Measurements from ENCODE around the gene SLFN13. TPM values are rescaled to one million over a fixed set of nuclear protein-coding genes. Genes with fewer than 3 reads are reported as not detected.
"Not testable (repeated sequence)": the region's sequence is repeated elsewhere in the genome, so short reads cannot be mapped to it uniquely, and the experiment has no call there.

The SLFN13 gene
- total RNA-seq, 1 experiment from 2014 or later = not detected

DNA sequence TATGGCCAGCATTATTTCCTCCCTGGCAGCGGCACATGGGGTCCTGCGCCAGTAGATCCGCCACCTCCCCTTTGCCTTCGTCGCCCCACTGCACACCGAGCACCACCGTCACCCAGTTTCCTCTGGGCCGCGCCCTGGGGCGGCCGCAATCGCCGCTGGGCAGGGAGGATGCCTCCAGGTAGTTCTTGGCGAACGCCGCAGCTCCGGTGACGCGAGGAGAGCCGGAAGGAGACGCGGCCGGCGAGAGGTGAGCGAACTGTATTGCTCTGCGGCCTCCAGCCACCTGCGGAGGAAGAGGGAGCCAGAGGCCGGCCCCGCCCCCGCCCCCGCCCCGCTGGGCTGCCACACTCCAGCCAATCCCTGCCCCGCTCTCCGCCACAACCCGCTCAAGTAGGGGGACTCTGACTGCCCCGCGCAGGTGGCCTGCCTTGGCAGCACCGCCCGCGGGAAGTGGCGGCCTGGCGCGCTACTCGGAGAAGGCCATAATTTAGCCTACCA, 11.8 kb upstream of the SLFN13 start:
- ChIA-PET POLR2A (no interaction called here), CTCF (no interaction called here)
- DNase-seq = peak; percentile 77 to 86
- no peaks in the 10 kb centered on the region for H3K27me3 ChIP-seq (replicated peaks; ENCODE audit: control insufficient read depth, insufficient read depth, low read length)
- H3K36me3 ChIP-seq (ENCODE audit: control insufficient read depth, insufficient read depth, low read length) = no peaks in the 10 kb centered on the region
- H3K4me1 ChIP-seq = no peaks in the 10 kb centered on the region
- peak overlapping the region; percentile 34 for H3K4me3 ChIP-seq (ENCODE audit: low read depth, low read length)
- TF ChIP-seq, protein P1, sequence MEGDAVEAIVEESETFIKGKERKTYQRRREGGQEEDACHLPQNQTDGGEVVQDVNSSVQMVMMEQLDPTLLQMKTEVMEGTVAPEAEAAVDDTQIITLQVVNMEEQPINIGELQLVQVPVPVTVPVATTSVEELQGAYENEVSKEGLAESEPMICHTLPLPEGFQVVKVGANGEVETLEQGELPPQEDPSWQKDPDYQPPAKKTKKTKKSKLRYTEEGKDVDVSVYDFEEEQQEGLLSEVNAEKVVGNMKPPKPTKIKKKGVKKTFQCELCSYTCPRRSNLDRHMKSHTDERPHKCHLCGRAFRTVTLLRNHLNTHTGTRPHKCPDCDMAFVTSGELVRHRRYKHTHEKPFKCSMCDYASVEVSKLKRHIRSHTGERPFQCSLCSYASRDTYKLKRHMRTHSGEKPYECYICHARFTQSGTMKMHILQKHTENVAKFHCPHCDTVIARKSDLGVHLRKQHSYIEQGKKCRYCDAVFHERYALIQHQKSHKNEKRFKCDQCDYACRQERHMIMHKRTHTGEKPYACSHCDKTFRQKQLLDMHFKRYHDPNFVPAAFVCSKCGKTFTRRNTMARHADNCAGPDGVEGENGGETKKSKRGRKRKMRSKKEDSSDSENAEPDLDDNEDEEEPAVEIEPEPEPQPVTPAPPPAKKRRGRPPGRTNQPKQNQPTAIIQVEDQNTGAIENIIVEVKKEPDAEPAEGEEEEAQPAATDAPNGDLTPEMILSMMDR (IDR thresholded peaks at IDR 0.05; ENCODE audit: insufficient read depth in 1 of 2, low read depth in 1 of 2, low read length in 1 of 2, severe bottlenecking in 1 of 2, unreplicated experiment in 1 of 2) = no peak
- no peak overlapping the region for H3K27ac Mint-ChIP-seq (ENCODE audit: unreplicated experiment)
- H3K4me1 Mint-ChIP-seq (ENCODE audit: low read depth, unreplicated experiment) = peaks cover 6% of the 10 kb centered on the region
- H3K27me3 Mint-ChIP-seq (ENCODE audit: insufficient read depth, unreplicated experiment) = peaks cover 18% of the 10 kb centered on the region
- H3K36me3 Mint-ChIP-seq (ENCODE audit: insufficient read depth, unreplicated experiment) = no peaks in the 10 kb centered on the region
- intact Hi-C loops (cut with micrococcal nuclease; ENCODE audit: unreplicated experiment) = loop anchor here (1.0 kb wide), 1 partner anchor 27 kb away; no protein-coding TSS in a partner anchor
- H3K9me3 ChIP-seq = no peaks in the 10 kb centered on the region
- BruUV-seq (replicated peaks) = no TSS peak
- peak overlapping the region; percentile 68 for H3K4me3 Mint-ChIP-seq (ENCODE audit: unreplicated experiment)
- H3K9me3 Mint-ChIP-seq (ENCODE audit: unreplicated experiment) = no peaks in the 10 kb centered on the region

DNA sequence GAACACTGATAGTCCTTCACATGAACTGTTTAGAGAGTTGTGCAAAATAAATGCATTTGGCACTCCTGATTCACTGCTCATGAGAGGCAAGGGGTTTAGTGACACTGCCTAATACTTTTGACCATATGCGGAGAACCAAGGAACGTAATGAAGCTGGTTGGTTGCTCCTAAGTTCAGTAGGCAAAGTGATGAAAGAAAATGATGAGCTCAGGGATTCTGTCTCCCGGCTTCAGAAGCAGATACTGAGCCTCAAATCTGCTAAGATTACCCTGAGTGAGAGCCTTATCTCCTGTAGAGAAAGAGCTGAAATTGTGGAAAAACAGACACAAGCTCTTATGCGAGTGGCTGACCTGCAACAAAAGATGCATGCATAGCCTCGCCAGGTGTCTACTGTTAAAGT, 5.5 kb upstream of the SLFN13 start:
- H3K9me3 ChIP-seq; H3K4me3 Mint-ChIP-seq (ENCODE audit: unreplicated experiment); H3K9me3 Mint-ChIP-seq (ENCODE audit: unreplicated experiment); H3K27me3 ChIP-seq (replicated peaks; ENCODE audit: control insufficient read depth, insufficient read depth, low read length); H3K36me3 ChIP-seq (ENCODE audit: control insufficient read depth, insufficient read depth, low read length); H3K27ac Mint-ChIP-seq (ENCODE audit: unreplicated experiment); H3K4me1 Mint-ChIP-seq (ENCODE audit: low read depth, unreplicated experiment); CTCF ChIA-PET; H3K4me1 ChIP-seq; BruUV-seq (replicated peaks); POLR2A ChIA-PET; H3K36me3 Mint-ChIP-seq (ENCODE audit: insufficient read depth, unreplicated experiment); DNase-seq; intact Hi-C loops (cut with micrococcal nuclease; ENCODE audit: unreplicated experiment); H3K4me3 ChIP-seq (ENCODE audit: low read depth, low read length): not testable (repeated sequence)
- peaks cover 14% of the 10 kb centered on the region for H3K27me3 Mint-ChIP-seq (ENCODE audit: insufficient read depth, unreplicated experiment)

DNA sequence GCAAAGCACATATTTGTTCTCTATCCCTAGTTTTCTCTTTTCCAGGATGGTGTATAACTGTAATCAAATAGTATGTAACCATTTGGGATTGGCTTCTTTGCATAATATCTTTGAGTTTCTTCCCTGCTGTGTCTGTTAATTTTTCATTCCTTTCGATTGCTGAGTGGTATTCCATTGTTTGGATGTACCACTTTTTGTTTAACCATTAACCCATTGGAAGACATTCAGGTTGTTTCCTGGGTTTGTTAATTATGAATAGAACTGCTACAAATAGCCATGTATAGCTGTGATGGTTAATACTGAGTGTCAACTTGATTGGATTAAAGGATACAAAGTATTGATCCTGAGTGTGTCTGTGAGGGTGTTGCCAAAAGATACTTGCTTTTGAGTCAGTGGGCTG, 4.6 kb upstream of the SLFN13 start:
- Mint-ChIP-seq H3K36me3 (ENCODE audit: insufficient read depth, unreplicated experiment) (no peaks in the 10 kb centered on the region), H3K9me3 (ENCODE audit: unreplicated experiment) (no peaks in the 10 kb centered on the region), H3K4me3 (ENCODE audit: unreplicated experiment) (no peak overlapping the region), H3K27me3 (ENCODE audit: insufficient read depth, unreplicated experiment) (peaks cover 8% of the 10 kb centered on the region), H3K27ac (ENCODE audit: unreplicated experiment) (no peak overlapping the region), H3K4me1 (ENCODE audit: low read depth, unreplicated experiment) (no peaks in the 10 kb centered on the region)
- no peaks in the 10 kb centered on the region for H3K4me1 ChIP-seq
- intact Hi-C loops (cut with micrococcal nuclease; ENCODE audit: unreplicated experiment) = no loop called here
- ChIA-PET CTCF (no interaction called here), POLR2A (no interaction called here)
- no peak overlapping the region for H3K4me3 ChIP-seq (ENCODE audit: low read depth, low read length)
- H3K36me3 ChIP-seq (ENCODE audit: control insufficient read depth, insufficient read depth, low read length) = no peaks in the 10 kb centered on the region
- H3K27me3 ChIP-seq (replicated peaks; ENCODE audit: control insufficient read depth, insufficient read depth, low read length) = no peaks in the 10 kb centered on the region
- BruUV-seq (replicated peaks) = no TSS peak
- TF ChIP-seq, protein P1 (IDR thresholded peaks at IDR 0.05; ENCODE audit: insufficient read depth in 1 of 2, low read depth in 1 of 2, low read length in 1 of 2, severe bottlenecking in 1 of 2, unreplicated experiment in 1 of 2) = no peak
- DNase-seq = no peak
- no peaks in the 10 kb centered on the region for H3K9me3 ChIP-seq

All from Caco-2 (cell line).